Stimulated activated CD4-positive, alpha-beta T cell treated with anti-CD3 and anti-CD28 coated beads, Interleukin-4, amount 100 ng/mL, for 48 hours (primary cell): ENCODE data around the gene FUOM.

Experiments
- DNase-seq, 2 donors: peaks; one replicate each; pipeline ENCODE4 v3.0.0-alpha.2; 2020; ENCODE audit warnings: low read depth in 2 of 2

Gene FUOM

GRCh38 chr10:133312016-133312768, 45.6 kb downstream of the FUOM start:
- no peak for DNase-seq

- no peak for DNase-seq
Measured at GRCh38 chr10:133311570-133311969, 46.2 kb downstream of the FUOM start.

GRCh38 chr10:133310789-133311188, 47.0 kb downstream of the FUOM start:
- no peak for DNase-seq

- no peak for DNase-seq
Measured at GRCh38 chr10:133310399-133310755, 47.4 kb downstream of the FUOM start.

GRCh38 chr10:133309720-133310398, 48.0 kb downstream of the FUOM start:
- no peak for DNase-seq

GRCh38 chr10:133309100-133309719, 48.6 kb downstream of the FUOM start:
- peak; percentile 87 to 98 for DNase-seq

- peak; percentile 82 to 84 for DNase-seq
Measured at GRCh38 chr10:133308421-133309099, 49.3 kb downstream of the FUOM start, which contains the start of the genes TUBGCP2 and ZNF511. Gene TUBGCP2, minus strand, starts transcription at chr10:133308872. Its CDS starts 5,931 bp downstream, at chr10:133302941. Gene ZNF511, plus strand, starts transcription at chr10:133308914. Its CDS starts 30 bp downstream, at chr10:133308944.

GRCh38 chr10:133307776-133308420, 49.9 kb downstream of the FUOM start:
- peak; percentile 80 to 81 for DNase-seq

GRCh38 chr10:133306941-133307379, 50.9 kb downstream of the FUOM start:
- no peak for DNase-seq

GRCh38 chr10:133306097-133306476, 51.7 kb downstream of the FUOM start:
- DNase-seq, result no peak
